HG03432 (cell line): Measurements from ENCODE around the gene IQGAP2.

ENCODE experiments used
- ATAC-seq: cut with Tn5 transposase; IDR thresholded peaks from one replicate; pipeline ENCODE4 v1.9.1; 2021; ENCODE audit warnings: mild to moderate bottlenecking, moderate library complexity; ENCODE audit not compliant: unreplicated experiment

The IQGAP2 gene

GRCh38 chr5:76449606-76450005, 46.5 kb downstream of the IQGAP2 start:
- no peak for ATAC-seq

DNA sequence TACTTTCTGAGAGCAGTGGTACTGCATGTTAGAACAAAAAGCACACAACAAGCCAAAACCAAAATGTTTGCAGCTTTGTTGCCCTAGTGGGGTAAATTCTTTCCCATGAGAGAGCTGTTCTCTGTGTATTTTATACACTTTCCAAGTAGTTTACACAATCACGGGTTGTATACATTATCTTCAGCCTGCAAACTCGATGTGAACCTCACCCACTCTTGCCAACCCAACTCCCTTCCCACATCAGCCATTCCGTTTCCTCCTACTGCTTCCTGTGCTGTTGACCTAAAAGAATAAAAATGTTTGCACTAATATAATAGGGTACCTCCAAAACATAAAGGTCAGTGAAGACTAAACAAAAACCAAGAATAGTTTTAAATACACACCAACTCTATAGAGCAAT, 47.0 kb downstream of the IQGAP2 start:
- no peak for ATAC-seq

DNA sequence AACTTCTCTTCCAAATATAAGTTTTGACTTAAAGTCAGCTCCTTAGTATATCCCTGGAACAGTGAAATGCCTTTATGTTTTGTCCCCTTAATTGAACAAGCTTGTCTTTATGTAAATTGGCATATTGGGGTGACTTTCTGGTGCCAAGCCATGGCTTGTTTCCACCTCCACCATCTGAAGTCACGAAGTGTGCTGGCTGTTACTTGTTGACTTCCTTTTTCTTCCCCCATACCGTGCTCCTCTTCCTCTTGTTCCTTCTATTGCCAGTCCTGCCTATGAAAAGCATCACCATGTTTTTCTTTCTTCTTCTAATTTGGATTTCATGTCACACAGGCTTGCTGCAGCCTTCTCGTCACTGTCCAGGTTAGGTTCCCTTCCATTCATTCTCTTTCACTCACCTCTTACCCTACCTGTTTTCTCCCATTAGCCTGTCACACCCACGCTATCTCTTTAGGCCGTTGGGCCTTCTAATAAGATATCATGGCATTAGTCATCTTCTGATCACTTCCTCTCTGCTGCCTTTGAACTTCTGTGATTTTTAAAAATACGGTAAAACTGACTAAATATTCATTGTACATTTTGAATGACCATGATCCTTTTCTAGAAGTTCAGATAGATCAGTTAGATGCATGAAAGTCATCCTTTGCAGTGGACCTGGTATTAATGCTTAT, 48.1 kb downstream of the IQGAP2 start:
- no peak for ATAC-seq

GRCh38 chr5:76455531-76456133, 52.5 kb downstream of the IQGAP2 start:
- no peak for ATAC-seq

DNA sequence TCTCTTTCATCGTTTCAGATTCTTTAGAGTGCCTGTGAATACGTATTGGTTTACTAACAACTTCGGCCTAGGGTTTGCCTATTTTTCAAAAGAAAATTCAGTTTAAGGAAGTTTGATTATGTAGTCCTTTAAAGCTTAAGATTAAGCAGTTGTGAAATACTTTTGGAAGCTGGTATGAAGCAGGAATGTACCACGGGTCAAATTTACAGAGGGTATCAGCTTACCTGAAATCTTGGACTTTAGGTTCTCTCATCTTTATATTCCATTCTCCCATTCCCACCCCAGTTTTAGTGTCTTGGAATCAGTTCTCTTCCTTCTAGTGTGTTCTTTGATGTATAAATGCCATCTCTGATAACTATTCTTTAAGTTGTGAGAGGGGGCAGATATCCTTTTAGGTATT, 53.2 kb downstream of the IQGAP2 start:
- ATAC-seq = no peak

- ATAC-seq = no peak
Measured at GRCh38 chr5:76457674-76458485, 54.8 kb downstream of the IQGAP2 start.

DNA sequence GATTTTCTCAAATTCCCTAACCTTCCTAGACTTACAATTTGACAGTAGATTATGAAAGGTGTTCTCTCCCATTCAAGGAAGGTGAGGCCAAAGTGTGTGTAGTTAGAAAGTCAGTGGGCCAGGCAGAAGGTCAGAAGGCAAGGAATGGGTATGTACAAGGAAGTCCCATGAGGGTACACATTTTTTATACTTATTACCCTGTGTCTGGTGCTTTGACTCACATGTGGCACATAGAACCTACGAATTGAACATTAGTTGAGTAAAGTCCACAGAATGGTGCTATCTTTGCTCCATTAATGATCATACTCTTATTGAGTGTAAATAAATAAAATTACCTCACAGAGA, 55.4 kb downstream of the IQGAP2 start:
- no peak for ATAC-seq

DNA sequence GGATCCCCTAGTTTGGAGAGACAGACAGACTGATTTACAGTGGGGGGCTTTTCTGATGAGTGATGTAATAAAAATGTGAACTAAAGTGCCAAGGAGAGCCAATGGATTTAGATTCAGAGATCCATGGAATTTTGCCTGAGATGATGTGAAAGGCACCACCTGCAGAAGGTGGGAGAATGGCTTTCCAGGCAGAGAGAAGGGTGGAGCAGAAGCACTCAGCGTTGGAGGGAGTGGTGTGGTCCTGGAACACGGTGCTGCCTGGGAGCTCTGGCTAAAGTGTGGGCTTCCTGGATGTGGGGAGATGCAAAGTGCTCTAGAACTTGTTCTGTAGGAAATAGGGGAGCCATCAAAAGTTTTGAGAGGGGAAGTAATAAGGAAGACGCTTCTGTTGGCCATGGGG, 57.0 kb downstream of the IQGAP2 start:
- no peak for ATAC-seq

- no peak for ATAC-seq
Measured at GRCh38 chr5:76462097-76462667, 59.1 kb downstream of the IQGAP2 start.

- no peak for ATAC-seq
Measured at GRCh38 chr5:76467216-76467615, 64.1 kb downstream of the IQGAP2 start.

- ATAC-seq = no peak
Measured at GRCh38 chr5:76468635-76469425, 65.7 kb downstream of the IQGAP2 start.

DNA sequence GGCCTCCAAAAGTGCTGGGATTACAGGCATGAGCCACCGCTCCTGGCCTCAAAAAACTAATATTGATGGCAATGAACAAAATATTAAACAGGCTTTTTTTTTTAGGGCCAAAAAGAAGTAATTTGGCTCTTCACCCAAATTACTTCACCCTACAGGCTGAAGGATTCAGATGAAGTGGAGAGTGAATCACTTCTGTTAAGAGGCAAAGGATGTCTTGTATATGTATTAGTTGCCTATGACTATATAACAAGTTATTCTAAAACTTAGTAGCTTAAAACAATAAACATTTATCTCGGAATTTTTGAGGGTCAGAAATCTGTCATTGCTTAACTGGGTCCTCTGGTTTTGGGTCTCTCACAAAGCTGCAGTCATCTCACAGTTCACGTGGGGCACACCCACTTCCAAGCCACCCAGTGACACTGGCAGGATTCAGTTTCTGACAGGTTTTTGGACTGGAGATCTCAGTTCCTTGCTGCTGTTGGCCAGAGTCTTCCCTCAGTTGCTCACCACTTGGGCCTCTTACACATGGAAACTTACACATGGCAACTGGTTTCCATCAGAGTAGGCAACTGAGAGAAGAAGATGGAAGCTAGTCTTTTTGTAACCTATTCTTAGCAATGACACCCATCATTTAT, 66.7 kb downstream of the IQGAP2 start:
- no peak for ATAC-seq

- no peak for ATAC-seq
Measured at GRCh38 chr5:76470976-76471375, 67.9 kb downstream of the IQGAP2 start.

- no peak for ATAC-seq
Measured at GRCh38 chr5:76471406-76471805, 68.3 kb downstream of the IQGAP2 start.

DNA sequence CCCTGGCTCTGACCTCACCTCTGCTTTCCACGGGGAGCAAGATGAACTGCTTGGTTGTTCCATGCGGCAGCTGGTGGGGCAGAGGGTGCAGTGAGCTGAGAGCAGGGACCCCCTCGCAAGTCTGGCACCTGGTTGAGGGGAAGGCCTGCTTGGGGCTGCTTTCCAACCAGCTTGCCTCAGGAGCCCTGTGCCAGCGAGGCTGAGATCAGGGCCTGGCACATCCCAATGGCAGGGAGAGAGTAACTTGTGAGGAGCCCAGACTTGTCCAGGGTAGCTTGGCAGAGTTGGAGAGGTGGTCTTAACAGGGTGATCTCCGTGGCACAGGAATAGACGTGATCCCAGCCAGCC, 68.9 kb downstream of the IQGAP2 start:
- ATAC-seq = no peak

DNA sequence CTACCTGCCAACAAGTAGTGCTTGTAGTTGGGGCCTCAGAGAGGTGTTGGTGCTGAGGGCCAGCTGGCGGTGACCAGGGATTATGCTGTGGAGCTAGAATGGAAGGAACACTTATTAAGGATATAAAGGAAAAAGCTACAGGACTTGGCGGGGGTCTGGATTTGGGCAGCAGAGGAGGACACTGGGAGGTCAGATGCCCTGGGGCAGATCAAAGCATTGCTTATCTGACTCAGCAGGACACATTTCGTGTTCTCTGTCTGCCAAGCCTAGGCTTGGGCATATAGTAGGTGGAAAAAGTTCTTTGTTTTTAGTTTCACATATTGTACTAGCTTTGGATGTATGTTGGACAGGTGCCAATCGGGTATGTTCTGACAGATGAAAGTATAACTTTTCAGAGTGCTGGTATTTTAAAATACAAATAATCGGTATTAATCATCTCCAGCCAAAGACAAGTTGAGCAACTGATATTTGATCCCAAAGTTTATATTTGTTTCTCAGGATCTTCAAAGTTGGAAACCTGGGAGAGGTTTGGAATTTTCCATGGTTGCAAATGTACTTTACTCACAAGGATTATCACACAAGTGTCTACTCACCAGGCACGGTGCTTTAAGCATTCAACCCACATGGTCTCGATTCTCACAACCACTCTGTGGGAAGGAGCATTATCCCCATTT, 69.4 kb downstream of the IQGAP2 start:
- ATAC-seq = no peak

DNA sequence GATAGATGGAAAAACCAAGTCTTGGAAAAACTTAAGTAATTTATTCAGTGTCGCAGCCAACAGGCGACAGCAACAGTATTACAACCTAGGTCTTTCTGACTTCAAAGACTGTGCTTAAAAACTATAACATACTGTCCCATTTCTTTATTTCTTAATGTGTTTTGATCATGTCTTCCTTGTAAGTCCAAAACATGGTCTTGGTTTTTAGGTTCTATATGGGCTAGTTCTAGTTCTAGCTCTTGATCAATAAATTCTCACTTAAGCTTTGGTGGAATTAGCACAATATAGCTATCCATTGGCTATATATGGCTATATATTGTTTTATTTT, 69.9 kb downstream of the IQGAP2 start:
- ATAC-seq = no peak

DNA sequence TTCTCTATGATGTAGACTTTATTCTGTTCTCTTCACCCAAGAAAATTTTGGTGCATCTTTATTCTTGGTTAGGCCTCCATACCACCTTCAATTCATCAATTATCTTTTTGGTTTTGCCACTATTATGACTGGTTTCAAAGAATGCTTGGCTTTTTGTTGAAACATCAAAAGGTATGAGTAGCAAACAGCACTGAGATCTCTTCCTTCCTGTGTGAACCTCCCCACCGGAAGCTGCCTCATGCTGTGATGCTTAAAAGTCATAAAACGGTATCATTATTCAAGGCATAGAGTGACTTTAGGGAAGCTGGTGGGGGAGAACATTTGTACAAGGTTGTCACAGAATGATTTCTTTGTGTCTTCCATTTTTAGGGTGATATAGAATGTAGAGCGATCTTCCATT, 70.6 kb downstream of the IQGAP2 start:
- no peak for ATAC-seq

DNA sequence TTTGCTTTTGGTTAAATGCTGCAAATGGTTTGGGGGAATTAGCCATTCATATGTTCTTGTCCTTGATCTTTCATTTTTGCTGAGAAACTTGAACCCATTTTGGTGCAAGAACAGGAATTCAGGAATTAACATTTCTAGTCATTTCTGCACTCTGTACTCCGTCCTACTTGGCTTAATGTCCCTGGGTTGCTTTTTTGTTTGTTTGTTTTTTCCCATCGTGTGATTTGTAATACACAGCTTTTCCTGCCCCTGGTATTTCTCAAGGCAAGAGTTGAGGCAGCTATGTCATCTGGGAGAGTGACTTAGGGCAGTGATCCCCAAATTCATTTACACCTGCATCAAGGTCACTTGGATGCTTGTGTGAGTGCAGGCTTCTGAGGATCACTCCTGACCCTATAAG, 71.3 kb downstream of the IQGAP2 start:
- no peak for ATAC-seq

DNA sequence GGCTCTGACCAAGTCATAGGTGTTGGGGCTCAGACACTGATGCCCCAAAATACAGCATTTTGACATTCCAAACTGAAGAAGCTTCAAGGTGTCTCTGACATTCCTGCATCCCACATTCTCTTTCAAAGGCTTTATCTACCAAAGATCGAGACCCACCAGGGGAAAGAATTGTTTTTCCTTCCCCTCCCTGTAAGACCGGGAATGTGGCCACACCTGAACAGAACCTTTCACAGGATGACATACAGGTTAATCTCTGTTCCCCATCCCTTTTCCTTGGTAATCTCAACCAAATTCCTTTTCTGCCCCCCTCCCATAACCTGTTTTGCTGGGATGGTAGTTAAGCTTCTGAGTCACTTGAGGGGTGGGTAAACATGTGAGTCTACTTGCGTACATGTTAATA, 72.3 kb downstream of the IQGAP2 start:
- ATAC-seq = no peak
